Nephron (organoid): ENCODE measurements around the gene FANK1.

ENCODE experiments used
- H3K27ac Mint-ChIP-seq, 3 experiments: 2 replicates each; pipeline ENCODE4 v1.8.0; 2020; ENCODE audit warnings: mixed read lengths in 3 of 3, mild to moderate bottlenecking in 2 of 3, moderate library complexity in 1 of 3
- H3K27me3 Mint-ChIP-seq: 2 replicates; pipeline ENCODE4 v1.8.0; 2021; ENCODE audit warnings: low read depth, mild to moderate bottlenecking, moderate library complexity, mixed read lengths
- H3K36me3 Mint-ChIP-seq: 2 replicates; pipeline ENCODE4 v1.8.0; 2020; ENCODE audit warnings: low read depth, mixed read lengths
- H3K4me1 Mint-ChIP-seq: 2 replicates; pipeline ENCODE4 v1.8.0; 2020; ENCODE audit warnings: mixed read lengths
- H3K4me3 Mint-ChIP-seq, 3 experiments: 2 replicates each; pipeline ENCODE4 v1.8.0; 2020; ENCODE audit warnings: mild to moderate bottlenecking in 3 of 3, mixed read lengths in 3 of 3, moderate library complexity in 2 of 3
- H3K9me3 Mint-ChIP-seq: 2 replicates; pipeline ENCODE4 v1.8.0; 2020; ENCODE audit warnings: mixed read lengths
- CTCF ChIP-seq, 3 experiments: fragments of 200-600 bp; sonication (generic); IDR thresholded peaks; one replicate each; pipeline ENCODE4 v1.5.0; 2021; ENCODE audit warnings: antibody characterized with exemption in 3 of 3; ENCODE audit not compliant: unreplicated experiment in 3 of 3

FANK1 gene

GRCh38 chr10:125936331-125936730 is 40.0 kb downstream of the FANK1 start:
- H3K27me3 Mint-ChIP-seq, result no peaks in the 10 kb centered on the region
- no peak overlapping the region for H3K27ac Mint-ChIP-seq
- peaks cover 3% of the 10 kb centered on the region for H3K36me3 Mint-ChIP-seq
- no peak for TF ChIP-seq CTCF (IDR thresholded peaks at IDR 0.05; ENCODE audit: unreplicated experiment in 3 of 3)
- H3K4me1 Mint-ChIP-seq, result peaks cover 4% of the 10 kb centered on the region
- H3K4me3 Mint-ChIP-seq, result no peak overlapping the region
- H3K9me3 Mint-ChIP-seq, result peaks cover 6% of the 10 kb centered on the region

GRCh38 chr10:125940515-125940914 is 44.2 kb downstream of the FANK1 start:
- no peaks in the 10 kb centered on the region for H3K4me1 Mint-ChIP-seq
- no peaks in the 10 kb centered on the region for H3K27me3 Mint-ChIP-seq
- no peak overlapping the region for H3K4me3 Mint-ChIP-seq
- peaks cover 16% of the 10 kb centered on the region for H3K9me3 Mint-ChIP-seq
- no peak overlapping the region for H3K27ac Mint-ChIP-seq
- peaks cover 4% of the 10 kb centered on the region for H3K36me3 Mint-ChIP-seq
- no peak for TF ChIP-seq CTCF (IDR thresholded peaks at IDR 0.05; ENCODE audit: unreplicated experiment in 3 of 3)

GRCh38 chr10:125951290-125951689 is 54.9 kb downstream of the FANK1 start:
- Mint-ChIP-seq H3K36me3 (peaks cover 3% of the 10 kb centered on the region), H3K9me3 (peaks cover 31% of the 10 kb centered on the region), H3K4me1 (no peaks in the 10 kb centered on the region), H3K27me3 (peaks cover 3% of the 10 kb centered on the region), H3K27ac (no peak overlapping the region), H3K4me3 (no peak overlapping the region)
- TF ChIP-seq CTCF (IDR thresholded peaks at IDR 0.05; ENCODE audit: unreplicated experiment in 3 of 3), result no peak

GRCh38 chr10:125953778-125954385 is 57.5 kb downstream of the FANK1 start:
- Mint-ChIP-seq H3K27me3 (peaks cover 3% of the 10 kb centered on the region), H3K36me3 (peaks cover 3% of the 10 kb centered on the region), H3K4me1 (no peaks in the 10 kb centered on the region), H3K4me3 (no peak overlapping the region), H3K9me3 (peaks cover 35% of the 10 kb centered on the region), H3K27ac (no peak overlapping the region)
- no peak for TF ChIP-seq CTCF (IDR thresholded peaks at IDR 0.05; ENCODE audit: unreplicated experiment in 3 of 3)

- Mint-ChIP-seq H3K9me3 (peaks cover 35% of the 10 kb centered on the region), H3K4me1 (no peaks in the 10 kb centered on the region), H3K36me3 (peaks cover 3% of the 10 kb centered on the region), H3K4me3 (no peak overlapping the region), H3K27me3 (peaks cover 3% of the 10 kb centered on the region), H3K27ac (no peak overlapping the region)
- no peak for TF ChIP-seq CTCF (IDR thresholded peaks at IDR 0.05; ENCODE audit: unreplicated experiment in 3 of 3)
Measured at GRCh38 chr10:125955766-125956165, 59.4 kb downstream of the FANK1 start.

- Mint-ChIP-seq H3K27ac (no peak overlapping the region), H3K4me3 (no peak overlapping the region), H3K27me3 (no peaks in the 10 kb centered on the region), H3K36me3 (peaks cover 7% of the 10 kb centered on the region), H3K9me3 (peaks cover 21% of the 10 kb centered on the region), H3K4me1 (no peaks in the 10 kb centered on the region)
- no peak for TF ChIP-seq CTCF (IDR thresholded peaks at IDR 0.05; ENCODE audit: unreplicated experiment in 3 of 3)
Measured at GRCh38 chr10:125961743-125962142, 65.4 kb downstream of the FANK1 start.
